ENCODE measurements around the gene ALDH3B2. TPM values are rescaled to one million over a fixed set of nuclear protein-coding genes. Genes with fewer than 3 reads are reported as not detected.

Gene ALDH3B2
- total and polyA plus RNA-seq, 2 donors (not counting 1 experiment from before 2014, with no cell fraction given), result 0.09 TPM; not detected in 1

- ATAC-seq (ENCODE audit: low read depth) (no peak), DNase-seq (no peak)
- Histone ChIP-seq H4K20me1 (ENCODE audit: control insufficient read depth, insufficient read depth, low read length, poor library complexity, severe bottlenecking) (no peaks in the 10 kb centered on the region), H3K27ac (ENCODE audit: low read length in 2 of 2) (no peak overlapping the region), H3K27me3 (replicated peaks in 1 of 4; ENCODE audit: control extremely low read depth in 1 of 4, control insufficient read depth in 3 of 4, insufficient read depth in 4 of 4, low read length in 3 of 4) (peaks cover 0 to 4% (median 2%) of the 10 kb centered on the region in 4 experiments), H3K4me2 (replicated peaks; ENCODE audit: low read depth, low read length, poor library complexity, severe bottlenecking) (no peak overlapping the region), H3K79me2 (ENCODE audit: control insufficient read depth, insufficient read depth, low read length) (no peaks in the 10 kb centered on the region), H3K9me3 (ENCODE audit: control extremely low read depth in 1 of 3, control insufficient read depth in 2 of 3, insufficient read depth in 1 of 3, low read length in 2 of 3) (no peaks in the 10 kb centered on the region), H3K9ac (ENCODE audit: low read length) (no peak overlapping the region), H2AFZ (ENCODE audit: insufficient read depth, low read depth, low read length, poor library complexity, severe bottlenecking) (no peak overlapping the region), H3K4me3 (ENCODE audit: control extremely low read depth in 1 of 5, extremely low read depth in 1 of 5, insufficient read depth in 1 of 5, low read depth in 2 of 5, low read length in 4 of 5) (no peak overlapping the region), H3K36me3 (replicated peaks in 1 of 2; ENCODE audit: control extremely low read depth in 1 of 2, control insufficient read depth in 1 of 2, extremely low read depth in 1 of 2, insufficient read depth in 2 of 2, low read length in 1 of 2) (no peaks in the 10 kb centered on the region), H3K4me1 (ENCODE audit: control insufficient read depth in 2 of 2, insufficient read depth in 2 of 2, low read length in 2 of 2) (peaks cover 6 to 8% of the 10 kb centered on the region in 2 donors)
- 87% methylated on average over 20 of the region's 20 CpGs for WGBS (ENCODE audit: insufficient coverage)
- ChIA-PET CTCF (interaction anchor here (0.6 to 5.3 kb wide), 3 partner anchors 12 to 467 kb away, joined by 7 to 50 read pairs (median 13); partner anchors contain the start of gene ACY3), POLR2A (interaction anchor here (1.1 kb wide), 1 partner anchor 20 kb away, joined by 4 read pairs; no protein-coding TSS in a partner anchor)
- intact Hi-C loops (cut with micrococcal nuclease), result no loop called here
- Mint-ChIP-seq H3K27ac (no peak overlapping the region), H3K4me1 (peaks cover 15% of the 10 kb centered on the region), H3K27me3 (no peaks in the 10 kb centered on the region), H3K9me3 (ENCODE audit: insufficient read depth) (no peaks in the 10 kb centered on the region), H3K4me3 (no peak overlapping the region)
- TF ChIP-seq EZH2 (IDR thresholded peaks at IDR 0.05; ENCODE audit: borderline replicate concordance, insufficient read depth, low read depth, low read length, poor library complexity, severe bottlenecking) (no peak), CTCF (IDR thresholded peaks at IDR 0.05) (no peak)
Measured at GRCh38 chr11:67634366-67635230, 39.8 kb downstream of the ALDH3B2 start.
